NB4 (cell line): ENCODE data around the gene PIGR.

Source experiments
- POLR2A ChIP-seq: IDR thresholded peaks from 2 replicates; pipeline ENCODE4 v1.6.1; 2011; ENCODE audit warnings: mild to moderate bottlenecking; ENCODE audit not compliant: insufficient read length; ENCODE audit errors: extremely low read depth
- TF ChIP-seq, protein P1 (sequence below): IDR thresholded peaks from one replicate; pipeline ENCODE4 v1.5.1; 2012; ENCODE audit warnings: low read depth, low read length

DNA sequence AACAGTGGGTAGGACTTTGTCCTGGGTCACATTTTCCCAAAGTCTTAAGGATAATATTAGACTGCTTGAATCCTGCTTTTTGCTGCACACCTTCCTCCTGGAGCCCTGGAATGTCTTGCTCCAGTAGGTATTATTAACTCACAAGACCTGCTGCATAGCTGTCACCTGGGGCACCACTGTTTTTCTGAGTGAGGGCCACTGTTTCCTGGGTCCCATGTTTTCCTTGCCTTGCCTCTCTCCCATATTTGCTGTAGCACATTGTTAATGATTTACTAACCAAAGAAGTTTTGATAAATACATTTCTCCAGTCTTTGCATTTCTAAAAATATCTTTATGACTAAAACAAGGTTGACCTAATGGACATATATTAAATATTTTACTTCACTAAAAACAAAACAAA, 46.5 kb upstream of the PIGR start:
- TF ChIP-seq, protein P1, sequence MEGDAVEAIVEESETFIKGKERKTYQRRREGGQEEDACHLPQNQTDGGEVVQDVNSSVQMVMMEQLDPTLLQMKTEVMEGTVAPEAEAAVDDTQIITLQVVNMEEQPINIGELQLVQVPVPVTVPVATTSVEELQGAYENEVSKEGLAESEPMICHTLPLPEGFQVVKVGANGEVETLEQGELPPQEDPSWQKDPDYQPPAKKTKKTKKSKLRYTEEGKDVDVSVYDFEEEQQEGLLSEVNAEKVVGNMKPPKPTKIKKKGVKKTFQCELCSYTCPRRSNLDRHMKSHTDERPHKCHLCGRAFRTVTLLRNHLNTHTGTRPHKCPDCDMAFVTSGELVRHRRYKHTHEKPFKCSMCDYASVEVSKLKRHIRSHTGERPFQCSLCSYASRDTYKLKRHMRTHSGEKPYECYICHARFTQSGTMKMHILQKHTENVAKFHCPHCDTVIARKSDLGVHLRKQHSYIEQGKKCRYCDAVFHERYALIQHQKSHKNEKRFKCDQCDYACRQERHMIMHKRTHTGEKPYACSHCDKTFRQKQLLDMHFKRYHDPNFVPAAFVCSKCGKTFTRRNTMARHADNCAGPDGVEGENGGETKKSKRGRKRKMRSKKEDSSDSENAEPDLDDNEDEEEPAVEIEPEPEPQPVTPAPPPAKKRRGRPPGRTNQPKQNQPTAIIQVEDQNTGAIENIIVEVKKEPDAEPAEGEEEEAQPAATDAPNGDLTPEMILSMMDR: no peak
- TF ChIP-seq POLR2A: no peak
